ENCODE measurements around the gene ATXN3L. TPM values are rescaled to one million over a fixed set of nuclear protein-coding genes. Genes with fewer than 3 reads are reported as not detected.

The ATXN3L gene
- total and polyA plus RNA-seq, 2 of the 8 experiments (the other 6 are each of a cell fraction or from before 2014, with no cell fraction given) = not detected

DNA sequence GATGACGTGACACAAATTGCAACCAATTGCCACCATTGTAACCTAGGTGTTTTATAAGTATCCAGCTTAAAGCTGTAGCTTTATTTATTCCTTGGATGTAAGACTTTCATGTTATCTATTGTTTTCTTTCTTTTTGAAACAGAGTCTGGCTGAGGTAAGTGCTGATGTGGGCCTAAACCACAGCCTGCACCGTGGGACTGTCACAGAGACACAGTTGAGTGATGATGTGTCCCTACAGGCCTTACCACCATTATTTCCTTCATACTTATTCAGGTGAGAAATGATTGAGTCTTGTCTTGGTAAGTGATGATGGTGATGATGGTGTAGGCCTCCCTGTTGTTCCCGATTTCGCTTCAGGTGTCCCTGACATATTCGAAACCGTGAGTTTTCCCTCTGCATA lies 8.3 kb downstream of the ATXN3L start:
- H4K5ac ChIP-seq (ENCODE audit: insufficient read length, low read depth, low read length) = no peak overlapping the region
- H2AK5ac ChIP-seq (ENCODE audit: low read depth, low read length) = no peak overlapping the region
- H4K91ac ChIP-seq (replicated peaks; ENCODE audit: insufficient read length, low read length) = no peak overlapping the region
- H3K23ac ChIP-seq (ENCODE audit: insufficient read length) = no peak overlapping the region
- no peaks in the 10 kb centered on the region for H3K9me3 ChIP-seq (ENCODE audit: insufficient read depth in 2 of 2, low read depth in 1 of 2, low read length in 1 of 2)
- no peak overlapping the region for H3K4me2 ChIP-seq (ENCODE audit: insufficient read depth in 1 of 2, low read depth in 2 of 2, low read length in 2 of 2)
- H2BK20ac ChIP-seq (ENCODE audit: low read length) = no peak overlapping the region
- no peak overlapping the region for H3K14ac ChIP-seq (ENCODE audit: insufficient read length)
- 95% methylated on average over 6 of the region's 6 CpGs; no CpG with 5 or more reads in 1 of the 2 experiments for WGBS, 2 experiments (ENCODE audit: extremely low coverage in 1 of 2, insufficient coverage in 1 of 2, insufficient read length in 1 of 2, insufficient replicate concordance in 2 of 2, low coverage in 1 of 2, low lambda C conversion rate in 2 of 2, missing lambda C conversion rate in 1 of 2)
- no peak overlapping the region for H2BK12ac ChIP-seq (ENCODE audit: low read depth, low read length)
- H3K23me2 ChIP-seq (ENCODE audit: low read depth, low read length) = no peaks in the 10 kb centered on the region
- no peaks in the 10 kb centered on the region for H3K27me3 ChIP-seq (replicated peaks in 1 of 4; ENCODE audit: control insufficient read depth in 3 of 4, extremely low read depth in 1 of 4, insufficient read depth in 3 of 4, low read length in 3 of 4)
- no peak overlapping the region for H3K4me3 ChIP-seq (ENCODE audit: extremely low read depth in 1 of 4, insufficient read depth in 2 of 4, low read depth in 3 of 4, low read length in 4 of 4)
- no peaks in the 10 kb centered on the region for H4K20me1 ChIP-seq (replicated peaks in 1 of 2; ENCODE audit: control insufficient read depth in 1 of 2, insufficient read depth in 2 of 2, low read length in 2 of 2)
- no peak overlapping the region for H3K56ac ChIP-seq (replicated peaks; ENCODE audit: insufficient read length, low read depth, low read length)
- no peak overlapping the region for H4K8ac ChIP-seq (ENCODE audit: extremely low read depth, insufficient read depth, low read length)
- H2BK120ac ChIP-seq (replicated peaks; ENCODE audit: low read depth, low read length) = no peak overlapping the region
- H3K79me1 ChIP-seq (ENCODE audit: low read depth, low read length) = no peaks in the 10 kb centered on the region
- H3K4ac ChIP-seq (replicated peaks; ENCODE audit: insufficient read length, low read depth, low read length) = no peak overlapping the region
- no peaks in the 10 kb centered on the region for H3K79me2 ChIP-seq (ENCODE audit: control insufficient read depth in 1 of 2, insufficient read depth in 2 of 2, low read length in 2 of 2)
- FAIRE-seq (no peak), DNase-seq (ENCODE audit: low read depth in 1 of 2, low spot score in 2 of 2) (no peak)
- H3K36me3 ChIP-seq (ENCODE audit: control insufficient read depth in 2 of 4, insufficient read depth in 4 of 4, low read length in 3 of 4) = no peaks in the 10 kb centered on the region
- H3K27ac ChIP-seq (ENCODE audit: low read depth, low read length) = no peak overlapping the region
- no peak overlapping the region for H2BK5ac ChIP-seq (ENCODE audit: low read depth, low read length)
- no peak overlapping the region for H3K18ac ChIP-seq (ENCODE audit: extremely low read depth, low read length)
- no peak for TF ChIP-seq ASH2L (IDR thresholded peaks at IDR 0.05; ENCODE audit: low read length)
- H2AFZ ChIP-seq (ENCODE audit: low read length) = no peak overlapping the region
- no peak overlapping the region for H3K9ac ChIP-seq (replicated peaks in 1 of 4; ENCODE audit: extremely low read depth in 1 of 4, low read depth in 3 of 4, low read length in 3 of 4)
- POLR2A ChIA-PET (ENCODE audit: partially characterized antibody) = no interaction called here
- H3K4me1 ChIP-seq (replicated peaks in 1 of 4; ENCODE audit: control insufficient read depth in 3 of 4, insufficient read depth in 4 of 4, low read length in 3 of 4) = no peaks in the 10 kb centered on the region
- H2BK15ac ChIP-seq (ENCODE audit: low read length) = no peak overlapping the region
- CTCF ChIA-PET (ENCODE audit: partially characterized antibody) = no interaction called here
